Mammary microvascular endothelial cell (primary cell): ENCODE data around the gene GTPBP10. TPM values are rescaled to one million over a fixed set of nuclear protein-coding genes. Genes with fewer than 3 reads are reported as not detected.

Source experiments
- total RNA-seq: library from RNA; depleted of rRNA; stranded (reverse); fragments of >200 nt; gene quantifications from 2 replicates; pipeline ENCODE4 v1.2.3, GENCODE V29; 2015

GTPBP10 gene
- total RNA-seq, result 12.8 and 16.5 TPM in 2 replicates

GRCh38 chr7:90346336-90347125 is at the start of gene GTPBP10:
TSS of gene GTPBP10 (plus strand) at chr7:90346716. CDS start at chr7:90346742, 26 bp downstream.

GRCh38 chr7:90320801-90321494 is 25.6 kb upstream of the GTPBP10 start, which contains the start of gene FAM237B:
TSS of gene FAM237B (minus strand) at chr7:90321304. CDS start at chr7:90319748, 1,556 bp downstream.

GRCh38 chr7:90403174-90404113 is 56.9 kb downstream of the GTPBP10 start, which contains the start of gene CLDN12:
TSS of gene CLDN12 (plus strand) at chr7:90403461. CDS start at chr7:90412677, 9,216 bp downstream.

Other genes with a start within 250 kb of the GTPBP10 start
- 25.1 and 27.2 TPM in 2 replicates for gene STEAP1, start 192.2 kb upstream of the GTPBP10 start, total RNA-seq
- 0.54 and 0.80 TPM in 2 replicates for gene STEAP2, start 135.0 kb upstream of the GTPBP10 start, total RNA-seq
- gene CFAP69, start 101.5 kb upstream of the GTPBP10 start, total RNA-seq, result 0.27 and 0.74 TPM in 2 replicates
- gene FAM237B, start 25.4 kb upstream of the GTPBP10 start, total RNA-seq, result not detected in 2 replicates
- gene CLDN12, start 56.7 kb downstream of the GTPBP10 start, total RNA-seq, result 3.2 and 3.8 TPM in 2 replicates
- not detected in 2 replicates for gene PTTG1IP2, start 122.9 kb downstream of the GTPBP10 start, total RNA-seq
- 4.7 and 11.4 TPM in 2 replicates for gene CDK14, start 249.6 kb downstream of the GTPBP10 start, total RNA-seq